OCI-LY7 (cell line): ENCODE measurements around the gene SEC11C.

Experiments used
- CTCF ChIP-seq: fragments of 200-600 bp; sonication (generic); conservative IDR thresholded peaks from 2 replicates; pipeline ENCODE4 v1.5.1; 2014; ENCODE audit warnings: mild to moderate bottlenecking, antibody characterized with exemption, low read length, moderate library complexity, mixed read lengths
- EZH2phosphoT487 ChIP-seq: fragments of 200-600 bp; sonication (generic); IDR thresholded peaks from 2 replicates; pipeline ENCODE4 v1.6.1; 2018; ENCODE audit warnings: low read depth, borderline replicate concordance, mild to moderate bottlenecking, mixed run types, antibody characterized with exemption, low read length, moderate library complexity, mixed read lengths

GRCh38 chr18:59196161-59196725 lies 56.6 kb downstream of the SEC11C start:
- TF ChIP-seq CTCF (no peak), EZH2phosphoT487 (no peak)
